C4-2B (cell line): ENCODE measurements around the gene TEKT5.

Experiments
- ZFX ChIP-seq: fragments of 450-650 bp; IDR thresholded peaks from 2 replicates; pipeline ENCODE4 v1.6.1; 2017
- TF ChIP-seq, protein P1 (sequence below): fragments of 450-650 bp; conservative IDR thresholded peaks from 2 replicates; pipeline ENCODE4 v1.5.1; 2017; ENCODE audit warnings: mild to moderate bottlenecking

DNA sequence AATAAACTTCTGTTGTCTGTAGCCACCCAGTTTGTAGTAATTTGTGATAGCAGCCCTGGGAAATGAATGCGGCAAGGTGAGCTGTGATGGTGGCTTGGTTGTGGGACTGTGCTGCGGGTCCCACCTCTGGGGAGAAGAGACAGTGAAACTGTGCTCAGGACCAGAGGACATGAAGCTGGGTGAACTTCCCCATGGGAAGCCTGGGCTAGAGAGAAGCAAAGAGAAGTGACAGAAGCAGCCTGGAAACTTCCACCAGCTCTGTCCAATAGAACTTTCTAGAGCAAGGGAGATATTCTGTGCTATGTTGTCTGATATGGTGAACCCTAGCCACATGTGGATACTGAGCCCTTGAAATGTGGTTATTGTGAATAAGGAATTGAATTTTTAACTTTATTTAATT, 62.8 kb downstream of the TEKT5 start:
- TF ChIP-seq, protein P1, sequence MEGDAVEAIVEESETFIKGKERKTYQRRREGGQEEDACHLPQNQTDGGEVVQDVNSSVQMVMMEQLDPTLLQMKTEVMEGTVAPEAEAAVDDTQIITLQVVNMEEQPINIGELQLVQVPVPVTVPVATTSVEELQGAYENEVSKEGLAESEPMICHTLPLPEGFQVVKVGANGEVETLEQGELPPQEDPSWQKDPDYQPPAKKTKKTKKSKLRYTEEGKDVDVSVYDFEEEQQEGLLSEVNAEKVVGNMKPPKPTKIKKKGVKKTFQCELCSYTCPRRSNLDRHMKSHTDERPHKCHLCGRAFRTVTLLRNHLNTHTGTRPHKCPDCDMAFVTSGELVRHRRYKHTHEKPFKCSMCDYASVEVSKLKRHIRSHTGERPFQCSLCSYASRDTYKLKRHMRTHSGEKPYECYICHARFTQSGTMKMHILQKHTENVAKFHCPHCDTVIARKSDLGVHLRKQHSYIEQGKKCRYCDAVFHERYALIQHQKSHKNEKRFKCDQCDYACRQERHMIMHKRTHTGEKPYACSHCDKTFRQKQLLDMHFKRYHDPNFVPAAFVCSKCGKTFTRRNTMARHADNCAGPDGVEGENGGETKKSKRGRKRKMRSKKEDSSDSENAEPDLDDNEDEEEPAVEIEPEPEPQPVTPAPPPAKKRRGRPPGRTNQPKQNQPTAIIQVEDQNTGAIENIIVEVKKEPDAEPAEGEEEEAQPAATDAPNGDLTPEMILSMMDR, result no peak
- no peak for TF ChIP-seq ZFX
